ENCODE measurements around the gene WSB1.

DNA sequence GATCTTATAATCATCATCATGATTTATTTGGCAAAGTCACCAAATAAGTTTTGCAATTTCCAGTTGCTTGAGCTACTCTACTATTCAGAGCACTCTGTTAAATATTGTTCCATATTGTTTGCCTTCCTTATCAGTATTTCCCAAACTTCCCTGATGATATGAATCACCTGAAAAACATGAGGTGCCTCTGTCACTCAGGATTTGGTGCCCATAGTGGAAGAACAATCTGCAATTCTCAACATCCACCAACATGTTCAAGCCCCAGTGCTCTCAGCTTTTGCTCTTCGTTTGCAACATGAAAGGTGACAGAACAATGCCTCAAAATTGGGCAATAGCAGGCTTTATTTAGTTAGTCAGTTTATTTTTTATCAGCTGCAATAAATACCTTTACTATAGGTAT, 28.6 kb upstream of the WSB1 start:
- TF ChIP-seq CTCF (IDR thresholded peaks at IDR 0.05; ENCODE audit: insufficient read depth, low read length, poor library complexity, severe bottlenecking) (no peak), EZH2phosphoT487 (conservative IDR thresholded peaks at IDR 0.05; ENCODE audit: low read length) (no peak)
